Left cardiac atrium (tissue), 4 donors: ENCODE measurements around the gene OTOF. TPM values are rescaled to one million over a fixed set of nuclear protein-coding genes. Genes with fewer than 3 reads are reported as not detected.

Experiments
- ATAC-seq, 2 donors: fragments of 200-7000 bp; cut with Tn5 transposase; one replicate each; pipeline ENCODE4 v1.9.1; 2020; ENCODE audit warnings: mild to moderate bottlenecking in 2 of 2, moderate library complexity in 2 of 2
- DNase-seq: peaks from one replicate; pipeline ENCODE4 v3.0.0-alpha.2; 2020
- intact Hi-C, 2 donors: fragments of 100-400 bp; cut with DNase I; formaldehyde crosslinking; loops; one replicate each; pipeline versions ENCODE4 v1.14.1 to v1.15.1; 2022 to 2023
- total RNA-seq, 2 donors: library from RNA; stranded (reverse); fragmentation: NEBNext Ultra II Directional; extraction: Animal tissue kit (Norgen Biotek cat#: 25700); gene quantifications; one replicate each; pipeline ENCODE4 v1.2.1, GENCODE V29; 2021
- donor health status: DM: no; HTN: yes; CAD: no.
- donor health status: DM: no; HTN: yes; CAD: no; lungs with severe emphysema.
- donor health status: DM: yes; HTN: yes; CAD: no.
- donor health status: Dilated cardiomyopathy.

OTOF gene
- total RNA-seq, 2 donors from 2014 or later, result 0.18 TPM; not detected in 1

- ATAC-seq (peak in 1 of 2 donors; percentile 20), DNase-seq (no peak)
- intact Hi-C loops, result loop anchor here in 1 of 2 donors (5.0 kb wide), 1 partner anchor 73 kb away; no protein-coding TSS in a partner anchor
Measured at GRCh38 chr2:26504002-26504401, 26.1 kb upstream of the OTOF start.

- intact Hi-C loops, result loop anchor here in 1 of 2 donors (5.0 kb wide), 1 partner anchor 74 kb away; no protein-coding TSS in a partner anchor
- ATAC-seq (peak; percentile 94 to 97), DNase-seq (peak; percentile 80)
Measured at GRCh38 chr2:26503231-26503880, 25.4 kb upstream of the OTOF start.

GRCh38 chr2:26500406-26500805 lies 22.5 kb upstream of the OTOF start:
- no peak for DNase-seq
- intact Hi-C loops, result loop anchor here in 1 of 2 donors (5.0 kb wide), 1 partner anchor 77 kb away; no protein-coding TSS in a partner anchor
- no peak for ATAC-seq

- DNase-seq (no peak), ATAC-seq (no peak)
- intact Hi-C loops, result no loop called here
Measured at GRCh38 chr2:26495705-26496297, 17.9 kb upstream of the OTOF start.

GRCh38 chr2:26494891-26495290 lies 17.0 kb upstream of the OTOF start:
- ATAC-seq (no peak), DNase-seq (no peak)
- intact Hi-C loops, result no loop called here

- intact Hi-C loops, result no loop called here
- DNase-seq, result no peak
- peak in 1 of 2 donors; percentile 41 for ATAC-seq
Measured at GRCh38 chr2:26494199-26494598, 16.3 kb upstream of the OTOF start.

- ATAC-seq (no peak), DNase-seq (no peak)
- intact Hi-C loops, result no loop called here
Measured at GRCh38 chr2:26493566-26493965, 15.6 kb upstream of the OTOF start.

GRCh38 chr2:26492749-26493515 lies 15.0 kb upstream of the OTOF start:
- no peak for ATAC-seq
- DNase-seq, result no peak
- intact Hi-C loops, result no loop called here

GRCh38 chr2:26491563-26492167 lies 13.7 kb upstream of the OTOF start:
- intact Hi-C loops, result no loop called here
- ATAC-seq (no peak), DNase-seq (no peak)

GRCh38 chr2:26489213-26489850 lies 11.4 kb upstream of the OTOF start:
- intact Hi-C loops, result no loop called here
- ATAC-seq, result no peak
- no peak for DNase-seq

- DNase-seq (no peak), ATAC-seq (no peak)
- intact Hi-C loops, result no loop called here
Measured at GRCh38 chr2:26488463-26489212, 10.7 kb upstream of the OTOF start.

- DNase-seq (no peak), ATAC-seq (no peak)
- intact Hi-C loops, result no loop called here
Measured at GRCh38 chr2:26487192-26487591, 9.3 kb upstream of the OTOF start.

GRCh38 chr2:26486789-26487188 lies 8.9 kb upstream of the OTOF start:
- intact Hi-C loops, result no loop called here
- ATAC-seq, result no peak

GRCh38 chr2:26485725-26486418 lies 7.9 kb upstream of the OTOF start:
- DNase-seq, result no peak
- no peak for ATAC-seq
- intact Hi-C loops, result no loop called here

More at GRCh38 chr2:26486789-26487188, 8.9 kb upstream of the OTOF start:
- no peak for DNase-seq

- ATAC-seq (no peak), DNase-seq (no peak)
- intact Hi-C loops, result no loop called here
Measured at GRCh38 chr2:26485099-26485498, 7.2 kb upstream of the OTOF start.

GRCh38 chr2:26484579-26484978 lies 6.7 kb upstream of the OTOF start:
- no peak for ATAC-seq
- intact Hi-C loops, result no loop called here
- no peak for DNase-seq

- ATAC-seq, result peak; percentile 68 to 87
- DNase-seq, result no peak
- intact Hi-C loops, result no loop called here
Measured at GRCh38 chr2:26483957-26484565, 6.1 kb upstream of the OTOF start.

GRCh38 chr2:26483516-26483915 lies 5.6 kb upstream of the OTOF start:
- intact Hi-C loops, result no loop called here
- ATAC-seq (peak; percentile 21 to 48), DNase-seq (no peak)
